SK-N-SH (cell line): ENCODE data around the gene RRP1B. TPM values are rescaled to one million over a fixed set of nuclear protein-coding genes. Genes with fewer than 3 reads are reported as not detected.

Experiments
- CTCF ChIA-PET: fragments of 300-600, 350-600 bp; formaldehyde crosslinking; extraction: SDS; loops from one replicate; lab custom pipeline; 2021; lab: Yijun Ruan, JAX
- POLR2A ChIA-PET: fragments of 350-600 bp; sonication (Branson Sonifier 250); formaldehyde crosslinking; extraction: SDS; loops from one replicate; lab custom pipeline; 2020; ENCODE audit warnings: antibody characterized with exemption, inconsistent platforms; lab: Yijun Ruan, JAX
- DNase-seq: peaks from one replicate; pipeline ENCODE4 v3.0.0; 2012
- H2AFZ ChIP-seq: fragments of 200-600 bp; sonication (generic); 2 replicates; pipeline ENCODE4 v1.8.1; 2016; ENCODE audit warnings: antibody characterized with exemption, mild to moderate bottlenecking, low read depth
- H3F3A ChIP-seq: fragments of 200-600 bp; sonication (generic); replicated peaks from 2 replicates; pipeline ENCODE3; 2016; ENCODE audit warnings: antibody characterized with exemption, mild to moderate bottlenecking; ENCODE audit not compliant: insufficient read depth
- H3K27ac ChIP-seq, 2 experiments: fragments of 200-500 bp in 1 of 2; fragments of 200-600 bp in 1 of 2; sonication (Bioruptor generic) in 1 of 2; sonication (generic), shearing (Covaris generic) in 1 of 2; 2 replicates each; pipeline versions ENCODE4 v1.5.1 to v1.6.1; 2014 to 2016; ENCODE audit warnings: low read depth in 2 of 2, inconsistent platforms in 1 of 2, low read length in 1 of 2, mild to moderate bottlenecking in 1 of 2, mixed read lengths in 1 of 2
- H3K27me3 ChIP-seq: fragments of 200-600 bp; sonication (generic), shearing (Covaris generic); 2 replicates; pipeline ENCODE4 v1.6.1; 2016; ENCODE audit warnings: mixed run types; ENCODE audit not compliant: insufficient read depth
- H3K36me3 ChIP-seq, 2 experiments: fragments of 200-500 bp in 1 of 2; fragments of 200-600 bp in 1 of 2; sonication (Bioruptor generic) in 1 of 2; sonication (generic) in 1 of 2; replicated peaks in 1 of 2; 2 replicates each; pipeline versions ENCODE3 to v1.5.1; 2014 to 2016; ENCODE audit warnings: low read length in 1 of 2, mild to moderate bottlenecking in 1 of 2; ENCODE audit not compliant: insufficient read depth in 2 of 2, control insufficient read depth in 1 of 2
- H3K4me1 ChIP-seq, 2 experiments: fragments of 200-500 bp in 1 of 2; fragments of 200-600 bp in 1 of 2; sonication (Bioruptor generic) in 1 of 2; sonication (generic), shearing (Covaris generic) in 1 of 2; 2 replicates each; pipeline versions ENCODE4 v1.5.1 to v1.6.1; 2014 to 2016; ENCODE audit warnings: low read depth in 1 of 2, low read length in 1 of 2, mixed run types in 1 of 2; ENCODE audit not compliant: insufficient read depth in 2 of 2, control insufficient read depth in 1 of 2
- H3K4me2 ChIP-seq: fragments of 200-600 bp; sonication (generic), shearing (Covaris generic); 2 replicates; pipeline ENCODE4 v1.6.1; 2017; ENCODE audit warnings: mixed run types
- H3K4me3 ChIP-seq, 2 experiments: fragments of 200-500 bp in 1 of 2; fragments of 200-600 bp in 1 of 2; sonication (Bioruptor generic) in 1 of 2; sonication (generic), shearing (Covaris generic) in 1 of 2; 2 replicates each; pipeline versions ENCODE4 v1.5.1 to v1.8.1; 2014 to 2016; ENCODE audit warnings: low read depth in 2 of 2, inconsistent platforms in 1 of 2, low read length in 1 of 2, mild to moderate bottlenecking in 1 of 2, mixed read lengths in 1 of 2, moderate library complexity in 1 of 2
- H3K79me2 ChIP-seq: fragments of 200-600 bp; sonication (generic); 2 replicates; pipeline ENCODE4 v1.8.1; 2017; ENCODE audit warnings: mild to moderate bottlenecking; ENCODE audit not compliant: insufficient read depth
- H3K9ac ChIP-seq: fragments of 200-600 bp; sonication (generic); 2 replicates; pipeline ENCODE4 v1.6.1; 2017; ENCODE audit warnings: mixed run types
- H3K9me2 ChIP-seq: fragments of 200-600 bp; sonication (generic); 2 replicates; pipeline ENCODE4 v1.6.1; 2017; ENCODE audit warnings: mixed run types
- H3K9me3 ChIP-seq: fragments of 200-600 bp; sonication (generic); 2 replicates; pipeline ENCODE4 v1.6.1; 2017; ENCODE audit warnings: mixed run types, mild to moderate bottlenecking, moderate library complexity
- H4K20me1 ChIP-seq: fragments of 200-600 bp; sonication (generic); 2 replicates; pipeline ENCODE4 v1.6.1; 2017; ENCODE audit warnings: mild to moderate bottlenecking, mixed run types; ENCODE audit not compliant: insufficient read depth
- CHD2 ChIP-seq: fragments of 150-350 bp; IDR thresholded peaks from 2 replicates; pipeline ENCODE4 v1.6.1; 2018; ENCODE audit warnings: low read length; ENCODE audit not compliant: partially characterized antibody
- GABPA ChIP-seq: IDR thresholded peaks from 2 replicates; pipeline ENCODE4 v1.4.0; 2012; ENCODE audit warnings: low read depth, mild to moderate bottlenecking
- IRF3 ChIP-seq: fragments of 150-350 bp; IDR thresholded peaks from 2 replicates; pipeline ENCODE4 v1.6.1; 2016; ENCODE audit warnings: mild to moderate bottlenecking, low read depth, low read length
- MEF2A ChIP-seq: IDR thresholded peaks from 2 replicates; pipeline ENCODE4 v1.4.0; 2012; ENCODE audit warnings: low read depth, borderline replicate concordance
- SMC3 ChIP-seq: IDR thresholded peaks from 2 replicates; pipeline ENCODE4 v1.6.1; 2012; ENCODE audit warnings: low read depth, low read length, improper control_type of control experiment
- USF1 ChIP-seq: IDR thresholded peaks from 2 replicates; pipeline ENCODE4 v1.4.0; 2012; ENCODE audit warnings: low read depth, borderline replicate concordance
- ZBTB33 ChIP-seq: IDR thresholded peaks from 2 replicates; pipeline ENCODE4 v1.4.0; 2012; ENCODE audit warnings: low read depth, borderline replicate concordance
- WGBS: methylation state at CpG from one replicate; pipeline ENCODE4 v1.1.6; 2017; ENCODE audit warnings: low lambda C conversion rate; 5-methylcytosine and 5-hydroxymethylcytosine counted together
- polyA plus RNA-seq, 3 experiments: library from polyadenylated mRNA; depleted of rRNA; stranded (reverse); fragments of >200 nt; gene quantifications; 2 replicates each; pipeline ENCODE4 v1.2.3, GENCODE V29; 2012

RRP1B gene
- polyA plus RNA-seq, 1 of the 3 experiments (the other 2 are of a cell fraction): 10.4 TPM

- Histone ChIP-seq H3K4me1 (no peaks in the 10 kb centered on the region), H3K9me3 (no peaks in the 10 kb centered on the region), H4K20me1 (no peaks in the 10 kb centered on the region; the same call in 1 of the 2 replicates), H3K9ac (no peak overlapping the region), H2AFZ (no peak overlapping the region), H3K4me2 (no peak overlapping the region), H3K9me2 (no peaks in the 10 kb centered on the region), H3K36me3 (peaks cover 24 to 36% of the 10 kb centered on the region in 2 experiments)
- DNase-seq: no peak
- 89% methylated on average over 7 of the region's 7 CpGs for WGBS
- TF ChIP-seq SMC3 (no peak), IRF3 (no peak), MEF2A (no peak), GABPA (no peak), USF1 (no peak)
- TF ChIP-seq, all 33 proteins: peak for 0
- Histone ChIP-seq H3K27ac (no peak overlapping the region), H3K4me3 (no peak overlapping the region), H3F3A (no peaks in the 10 kb centered on the region), H3K79me2 (peaks cover 69% of the 10 kb centered on the region), H3K27me3 (no peaks in the 10 kb centered on the region)
- ChIA-PET POLR2A (no interaction called here), CTCF (interaction anchor here (0.6 kb wide), 1 partner anchor 27 kb away, joined by 3 read pairs; no protein-coding TSS in a partner anchor)
Observed at GRCh38 chr21:43667191-43667904, 8.0 kb downstream of the RRP1B start.

- POLR2A ChIA-PET: no interaction called here
- CTCF ChIA-PET: no interaction called here
- peaks cover 43% of the 10 kb centered on the region for H3K79me2 ChIP-seq
- H4K20me1 ChIP-seq: no peaks in the 10 kb centered on the region; the same call in 1 of the 2 replicates
- no peak for DNase-seq
- no peaks in the 10 kb centered on the region for H3K9me3 ChIP-seq
- H3K36me3 ChIP-seq: peaks cover 30 to 33% of the 10 kb centered on the region in 2 experiments
- H3K27me3 ChIP-seq: no peaks in the 10 kb centered on the region
- WGBS: 93% methylated on average over 20 of the region's 20 CpGs
- no peak overlapping the region for H2AFZ ChIP-seq
- no peaks in the 10 kb centered on the region for H3K4me1 ChIP-seq
- H3K27ac ChIP-seq: no peak overlapping the region
- no peak for TF ChIP-seq CHD2
- TF ChIP-seq ZBTB33: no peak
- no peak overlapping the region for H3K9ac ChIP-seq
- no peaks in the 10 kb centered on the region for H3F3A ChIP-seq
- no peak overlapping the region for H3K4me3 ChIP-seq
- H3K4me2 ChIP-seq: no peak overlapping the region
- no peaks in the 10 kb centered on the region for H3K9me2 ChIP-seq
Observed at GRCh38 chr21:43669828-43670605, 10.7 kb downstream of the RRP1B start.
